CD4-positive, alpha-beta T cell treated with Interleukin-17A for 1 hour (primary cell): Measurements from ENCODE around the gene SETD4.
"Not testable (repeated sequence)": the region's sequence is repeated elsewhere in the genome, so short reads cannot be mapped to it uniquely, and the experiment has no call there.

Experiments
- DNase-seq: peaks from one replicate; pipeline ENCODE4 v3.0.0-alpha.2; 2020

SETD4 gene

DNA sequence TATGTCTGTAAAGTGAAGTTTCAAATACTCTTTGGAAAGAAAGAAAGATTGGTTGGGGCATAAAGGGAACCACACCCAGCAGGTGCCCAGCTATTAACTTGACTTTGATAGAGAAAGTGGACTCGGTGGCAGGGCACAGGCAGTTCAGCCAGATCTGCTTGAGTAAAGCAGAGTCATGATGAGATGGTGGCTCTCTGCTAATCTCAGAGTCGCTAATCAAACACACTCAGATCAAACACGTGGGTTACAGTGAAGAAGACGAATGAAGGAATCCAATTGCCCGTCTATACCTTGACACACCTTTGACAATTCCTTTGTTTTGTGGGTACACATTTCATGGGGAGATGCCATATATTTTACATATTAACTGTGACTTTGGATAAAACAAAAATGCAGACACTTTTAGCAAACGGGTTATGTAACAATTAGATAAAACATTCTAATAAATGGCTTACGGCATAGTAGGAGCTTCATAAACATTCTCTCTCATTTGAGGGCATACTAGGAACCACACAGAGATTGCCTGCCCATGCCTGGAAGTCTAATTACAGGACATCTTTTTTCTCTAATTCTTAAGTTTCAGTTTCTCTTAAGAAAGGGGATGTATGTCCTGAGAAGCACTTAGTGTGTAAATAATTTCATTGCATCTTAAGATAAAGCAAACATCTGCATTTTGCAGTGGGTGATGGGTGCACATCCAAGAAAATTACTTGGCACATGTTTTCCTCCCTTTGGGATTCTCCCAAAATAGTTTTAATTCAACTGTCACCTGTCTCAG lies 16.7 kb upstream of the SETD4 start:
- no peak for DNase-seq

DNA sequence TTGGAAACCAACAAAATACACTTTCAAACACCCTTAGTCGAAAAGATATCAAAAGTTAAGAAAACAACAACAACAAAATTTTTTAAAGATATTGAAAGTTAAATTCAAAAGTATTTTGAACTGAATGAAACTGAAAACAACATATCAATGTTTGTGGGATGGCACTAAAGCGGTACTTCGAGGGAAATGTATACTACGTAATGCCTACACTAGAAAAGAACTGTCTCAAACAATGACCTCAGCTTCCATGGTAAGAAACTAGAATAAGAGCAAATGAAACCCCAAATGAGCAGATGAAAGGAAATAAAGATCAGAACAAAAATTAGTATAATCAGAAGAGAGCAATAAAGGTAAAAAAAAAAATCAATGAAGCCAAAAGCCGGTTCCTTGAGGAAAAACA lies 15.6 kb upstream of the SETD4 start:
- DNase-seq = no peak

DNA sequence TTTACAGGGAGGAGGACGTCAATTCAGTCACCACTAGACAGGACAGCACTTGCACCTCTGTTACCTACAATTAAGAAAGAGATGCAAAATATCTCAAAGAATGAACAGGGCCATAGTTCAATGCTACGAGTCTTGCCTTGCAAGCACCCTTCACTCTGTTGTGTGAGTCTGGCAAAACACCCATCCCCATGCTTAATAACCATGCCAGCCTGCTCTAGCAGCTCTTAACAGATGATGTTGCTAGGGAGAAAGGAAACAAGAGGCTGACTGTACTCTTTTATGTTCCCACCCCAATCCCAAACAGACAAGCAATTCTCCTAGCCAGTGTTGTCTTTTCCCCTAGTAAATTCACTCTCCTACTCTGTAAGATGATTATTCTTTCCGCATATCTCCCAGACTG lies 14.8 kb upstream of the SETD4 start:
- no peak for DNase-seq

DNA sequence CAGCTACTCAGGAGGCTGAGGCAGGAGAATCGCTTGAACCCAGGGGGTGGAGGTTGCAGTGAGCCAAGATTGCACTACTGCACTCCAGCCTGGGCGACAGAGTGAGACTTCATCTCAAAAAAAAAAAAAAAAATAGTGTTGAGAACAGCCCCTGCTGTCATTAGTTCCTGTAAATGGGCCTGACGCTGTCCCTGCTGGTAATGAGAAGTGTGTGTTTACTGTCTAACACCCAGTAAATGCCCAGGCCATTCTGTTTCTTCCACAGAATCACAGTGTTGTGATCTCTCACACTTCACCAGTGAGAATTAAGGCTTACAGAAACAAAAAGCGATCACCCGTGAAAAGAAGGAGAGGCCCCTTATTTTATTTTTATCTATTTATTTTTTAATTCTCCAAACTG lies 13.6 kb upstream of the SETD4 start:
- DNase-seq = not testable (repeated sequence)

DNA sequence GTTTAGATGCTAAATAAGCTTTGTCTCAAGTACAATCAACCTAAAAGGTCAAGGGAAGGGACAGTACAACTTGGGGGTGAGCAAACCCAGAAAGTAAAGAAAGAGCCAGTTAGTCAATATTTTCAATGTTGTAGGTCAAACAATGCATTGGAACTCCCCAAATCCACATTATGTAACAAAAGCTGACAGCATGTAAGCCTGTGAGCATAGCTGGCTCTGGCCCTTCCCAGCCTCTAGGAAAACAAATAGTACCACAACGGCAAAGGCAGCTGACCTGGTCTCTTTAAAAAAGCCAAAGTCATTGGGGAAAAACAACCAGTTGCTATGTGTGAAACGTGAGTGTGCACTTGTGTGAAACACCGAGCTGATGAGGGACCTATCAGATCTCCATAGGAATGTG lies 12.9 kb upstream of the SETD4 start:
- DNase-seq = no peak

DNA sequence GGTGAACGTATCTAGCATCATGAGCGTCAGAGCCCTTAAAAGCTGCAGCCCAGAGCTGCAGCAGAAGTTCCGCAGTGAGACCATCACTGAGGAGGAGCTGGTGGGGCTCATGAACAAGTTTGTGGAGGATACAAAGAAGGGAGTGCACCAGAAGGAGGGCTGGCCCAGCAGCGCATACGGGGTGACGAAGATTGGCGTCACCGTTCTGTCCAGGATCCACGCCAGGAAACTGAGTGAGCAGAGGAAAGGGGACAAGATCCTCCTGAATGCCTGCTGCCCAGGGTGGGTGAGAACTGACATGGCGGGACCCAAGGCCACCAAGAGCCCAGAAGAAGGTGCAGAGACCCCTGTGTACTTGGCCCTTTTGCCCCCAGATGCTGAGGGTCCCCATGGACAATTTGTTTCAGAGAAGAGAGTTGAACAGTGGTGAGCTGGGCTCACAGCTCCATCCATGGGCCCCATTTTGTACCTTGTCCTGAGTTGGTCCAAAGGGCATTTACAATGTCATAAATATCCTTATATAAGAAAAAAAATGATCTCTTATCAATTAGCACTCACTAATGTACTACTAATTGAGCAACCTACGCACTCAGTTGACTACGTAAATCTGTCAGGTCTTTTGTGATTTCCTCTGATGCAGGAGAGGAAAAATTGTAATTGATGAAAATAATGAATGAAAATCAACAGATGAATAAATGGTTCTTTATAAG lies 12.3 kb upstream of the SETD4 start:
- DNase-seq = no peak

DNA sequence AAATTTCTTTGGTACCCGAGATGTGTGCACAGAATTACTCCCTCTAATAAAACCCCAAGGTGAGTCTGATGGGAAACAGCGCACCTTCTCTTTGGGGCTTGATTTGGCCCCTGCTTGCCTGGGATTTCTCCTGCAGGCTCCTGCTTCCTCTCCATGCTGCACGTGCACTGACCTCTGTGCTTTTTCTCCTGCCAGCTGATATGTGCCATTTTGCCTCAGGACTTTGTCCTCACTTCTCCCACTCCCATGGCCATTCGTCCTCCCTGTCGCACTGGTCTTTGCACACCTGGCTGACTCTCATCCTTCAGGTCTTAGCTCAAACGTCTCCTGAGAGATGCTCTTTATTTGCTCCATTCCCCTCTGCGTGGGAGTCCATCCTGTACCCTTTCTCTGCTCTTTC lies 10.7 kb upstream of the SETD4 start:
- DNase-seq = no peak

DNA sequence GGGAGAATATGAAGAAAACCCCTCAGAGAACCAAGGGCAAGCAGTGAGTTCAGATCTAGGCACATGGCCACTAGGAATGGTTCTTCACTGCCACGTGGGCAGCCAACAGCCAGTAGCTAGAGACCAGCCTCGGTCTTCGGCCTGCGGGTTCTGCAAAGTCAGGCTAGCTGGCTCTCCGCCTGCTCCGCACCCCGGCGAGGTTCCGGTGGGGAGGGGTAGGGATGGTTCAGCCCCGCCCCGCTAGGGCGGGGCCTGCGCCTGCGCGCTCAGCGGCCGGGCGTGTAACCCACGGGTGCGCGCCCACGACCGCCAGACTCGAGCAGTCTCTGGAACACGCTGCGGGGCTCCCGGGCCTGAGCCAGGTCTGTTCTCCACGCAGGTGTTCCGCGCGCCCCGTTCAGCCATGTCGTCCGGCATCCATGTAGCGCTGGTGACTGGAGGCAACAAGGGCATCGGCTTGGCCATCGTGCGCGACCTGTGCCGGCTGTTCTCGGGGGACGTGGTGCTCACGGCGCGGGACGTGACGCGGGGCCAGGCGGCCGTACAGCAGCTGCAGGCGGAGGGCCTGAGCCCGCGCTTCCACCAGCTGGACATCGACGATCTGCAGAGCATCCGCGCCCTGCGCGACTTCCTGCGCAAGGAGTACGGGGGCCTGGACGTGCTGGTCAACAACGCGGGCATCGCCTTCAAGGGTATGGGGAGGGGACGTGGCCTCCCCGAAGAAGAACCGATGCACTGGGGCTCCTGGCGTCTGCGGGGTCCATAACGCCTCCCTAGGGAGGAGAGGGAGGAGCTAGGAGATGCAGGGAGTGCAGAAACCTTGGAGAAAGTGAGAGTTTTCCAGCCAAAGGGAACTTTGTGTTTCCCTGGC lies 9.6 kb upstream of the SETD4 start, which contains the start of gene CBR1:
CBR1 (plus strand) TSS at position 312 of the 871 bp plus-strand sequence; CDS start at position 404, 92 bp downstream.
- peak; percentile 93 for DNase-seq

DNA sequence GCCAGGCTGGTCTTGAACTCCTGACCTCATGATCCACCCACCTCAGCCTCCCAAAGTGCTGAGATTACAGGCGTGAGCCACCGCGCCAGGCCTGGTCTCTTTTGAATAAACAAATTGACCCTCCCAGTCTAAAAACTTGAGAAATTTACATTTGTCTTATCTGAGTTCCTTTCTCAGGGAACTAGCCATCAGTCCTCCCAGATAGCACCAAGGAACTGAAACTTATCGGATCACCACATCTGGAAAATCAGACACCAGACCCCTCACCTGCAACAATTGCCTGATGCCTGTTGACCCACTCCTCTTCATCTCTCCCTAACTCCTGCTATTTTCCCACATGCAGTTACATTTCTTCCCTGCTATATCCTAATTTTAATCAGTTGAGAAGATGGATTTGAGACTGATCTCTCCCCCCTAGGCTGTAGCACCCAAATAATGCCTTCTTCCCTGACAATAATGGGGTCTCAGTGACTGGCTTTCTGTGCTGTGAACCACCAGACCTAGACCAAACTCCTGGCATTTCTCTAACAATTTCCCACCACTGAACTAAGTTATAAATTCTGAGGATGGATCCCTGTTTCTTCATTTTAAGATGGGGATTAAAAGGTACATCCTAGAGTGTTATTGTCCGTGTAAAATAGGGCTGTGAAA lies 8.5 kb upstream of the SETD4 start:
- no peak for DNase-seq

DNA sequence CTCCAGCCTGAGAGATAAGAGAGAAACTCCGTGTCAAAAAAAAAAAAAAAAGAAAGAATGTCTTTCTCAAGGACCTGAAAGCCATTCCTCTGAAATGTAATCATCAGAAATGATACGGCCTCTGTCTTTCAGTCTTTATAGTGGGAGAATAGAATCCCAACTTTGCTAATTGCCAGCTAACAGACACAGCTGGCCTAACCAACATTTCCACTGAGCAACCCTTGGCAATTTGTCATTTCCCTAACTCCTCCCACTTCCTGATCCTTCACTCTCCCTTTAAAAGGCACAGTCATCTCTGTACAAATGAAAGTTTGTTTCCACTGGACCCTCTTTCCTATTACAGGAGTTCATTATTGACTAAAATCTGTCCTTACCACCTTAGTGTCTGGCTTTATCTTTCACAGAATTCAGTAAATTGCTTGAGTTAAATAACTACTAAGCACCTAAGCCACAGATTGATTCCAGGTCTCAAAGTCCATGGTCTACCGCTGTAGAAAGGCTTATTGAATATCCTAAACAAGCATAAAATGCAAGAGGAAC lies 5.2 kb upstream of the SETD4 start:
- no peak for DNase-seq

DNA sequence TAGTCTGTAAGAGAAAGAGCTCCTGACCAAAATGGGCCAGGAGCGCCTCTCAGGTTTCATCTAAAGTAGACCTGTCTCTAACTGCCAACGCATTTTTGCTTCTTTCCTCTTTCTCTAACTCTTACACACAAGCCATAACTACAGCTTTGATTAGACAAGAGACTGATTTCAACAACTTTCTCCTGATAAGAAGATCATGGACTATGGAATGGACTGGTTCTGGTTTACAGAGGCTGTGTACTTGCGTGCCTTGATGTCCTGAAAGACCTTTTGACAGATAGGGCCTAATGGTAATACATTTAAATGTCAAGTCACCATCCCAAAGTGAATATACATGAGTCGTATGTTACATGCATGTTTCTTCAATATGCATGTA lies 3.7 kb upstream of the SETD4 start:
- no peak for DNase-seq

DNA sequence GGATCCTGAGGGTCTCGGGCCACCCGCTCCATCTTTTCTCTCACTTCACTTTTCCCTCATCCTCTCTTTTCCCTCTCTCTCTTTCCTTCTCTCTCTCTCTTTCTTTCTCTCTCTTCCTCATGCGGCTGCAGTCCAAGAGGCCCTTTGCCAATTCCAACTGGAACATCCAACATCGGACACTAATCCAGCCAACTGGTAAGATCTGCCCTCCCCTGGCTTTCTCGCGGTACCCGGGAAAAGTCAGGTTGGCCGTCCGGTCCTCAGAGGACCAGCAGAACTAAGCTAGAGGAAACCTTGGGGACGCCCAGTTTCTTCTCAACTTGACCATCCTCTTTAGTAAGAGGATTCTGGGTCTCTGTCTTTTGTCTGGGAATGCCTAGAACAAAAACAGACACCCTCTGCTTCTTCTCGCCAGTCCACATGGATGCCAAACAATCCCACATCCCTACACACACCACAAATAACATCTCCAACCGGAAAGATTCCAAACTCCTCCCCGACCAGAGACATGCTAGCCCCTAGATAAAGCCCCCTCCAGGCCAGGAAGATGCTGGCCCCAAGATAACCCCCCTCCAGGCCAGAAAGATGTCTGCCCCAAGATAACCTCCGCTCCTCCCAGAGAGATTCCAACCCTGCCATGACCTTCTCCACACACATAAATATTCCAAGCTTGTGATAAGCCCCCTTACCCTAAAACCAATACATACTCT lies 3.2 kb upstream of the SETD4 start:
- no peak for DNase-seq

DNA sequence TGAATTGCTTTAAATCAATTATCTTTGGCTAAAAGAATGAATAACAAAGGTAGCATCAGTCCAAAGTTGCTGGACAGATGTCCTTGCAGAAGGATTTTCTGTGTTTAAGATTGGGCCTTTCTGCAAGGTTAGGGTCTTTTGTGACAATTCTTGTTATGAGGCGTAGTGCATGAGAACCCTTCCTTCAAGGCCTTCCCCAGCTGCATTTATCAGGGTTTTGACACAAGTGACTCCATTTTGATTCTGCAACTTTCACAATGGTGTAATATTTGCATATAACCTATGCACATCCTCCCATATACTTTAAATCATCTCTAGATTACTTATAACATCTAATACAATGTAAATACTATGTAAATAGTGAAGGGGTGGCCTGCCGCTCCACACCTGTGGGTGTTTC lies 1.1 kb upstream of the SETD4 start:
- DNase-seq = no peak

DNA sequence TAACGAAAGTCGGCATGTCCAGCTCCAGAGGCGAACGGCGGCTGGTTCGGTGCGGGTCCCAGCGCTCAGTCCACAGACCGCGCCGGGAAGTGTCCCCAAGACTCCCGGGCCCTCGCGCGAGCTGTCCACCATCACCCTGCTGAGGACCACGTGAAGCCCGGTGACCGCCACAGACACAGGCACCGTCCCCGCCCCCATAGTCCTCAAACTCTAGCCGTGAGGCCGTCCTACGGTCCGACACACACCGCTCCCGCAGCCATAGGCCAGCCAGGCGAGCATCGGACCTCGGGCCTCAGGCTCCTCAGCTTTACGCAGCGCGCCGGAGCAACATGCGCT lies 535 bp downstream of the SETD4 start:
- no peak for DNase-seq

DNA sequence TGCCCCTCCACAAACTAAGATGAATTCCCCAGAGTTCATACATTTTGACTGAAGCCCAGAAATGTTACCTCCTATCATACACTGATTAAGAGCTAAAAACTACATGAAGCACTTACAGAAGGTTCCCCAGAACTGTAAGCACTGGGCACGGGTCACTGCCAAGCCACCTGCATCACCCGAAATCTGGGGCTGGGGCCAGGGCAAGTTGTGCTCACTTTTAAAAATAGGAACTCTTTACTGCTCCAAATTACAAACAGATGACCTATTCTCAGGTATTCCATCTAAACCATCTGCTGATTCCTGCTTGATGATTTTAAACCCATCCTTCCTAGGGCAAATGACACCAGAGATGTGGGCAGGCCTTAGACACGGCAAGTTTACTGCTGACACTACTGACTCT lies 4.8 kb downstream of the SETD4 start:
- no peak for DNase-seq

DNA sequence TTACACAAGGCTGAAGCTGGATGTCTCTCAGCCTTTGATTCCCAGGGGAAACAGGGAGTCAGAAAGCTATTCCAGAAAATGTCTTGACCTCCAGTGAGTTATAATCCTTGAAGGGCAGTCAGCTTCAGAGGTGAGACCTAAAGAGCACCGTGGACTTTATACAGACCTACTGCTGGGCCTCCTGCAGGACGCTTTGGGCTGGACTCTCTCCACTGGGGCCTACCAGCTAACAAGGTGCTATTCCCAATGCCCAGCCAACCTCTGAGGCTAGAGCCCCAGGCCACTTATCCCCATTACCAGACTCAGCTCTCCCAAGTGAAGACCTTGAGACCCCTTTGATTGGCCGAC lies 6.6 kb downstream of the SETD4 start:
- no peak for DNase-seq

DNA sequence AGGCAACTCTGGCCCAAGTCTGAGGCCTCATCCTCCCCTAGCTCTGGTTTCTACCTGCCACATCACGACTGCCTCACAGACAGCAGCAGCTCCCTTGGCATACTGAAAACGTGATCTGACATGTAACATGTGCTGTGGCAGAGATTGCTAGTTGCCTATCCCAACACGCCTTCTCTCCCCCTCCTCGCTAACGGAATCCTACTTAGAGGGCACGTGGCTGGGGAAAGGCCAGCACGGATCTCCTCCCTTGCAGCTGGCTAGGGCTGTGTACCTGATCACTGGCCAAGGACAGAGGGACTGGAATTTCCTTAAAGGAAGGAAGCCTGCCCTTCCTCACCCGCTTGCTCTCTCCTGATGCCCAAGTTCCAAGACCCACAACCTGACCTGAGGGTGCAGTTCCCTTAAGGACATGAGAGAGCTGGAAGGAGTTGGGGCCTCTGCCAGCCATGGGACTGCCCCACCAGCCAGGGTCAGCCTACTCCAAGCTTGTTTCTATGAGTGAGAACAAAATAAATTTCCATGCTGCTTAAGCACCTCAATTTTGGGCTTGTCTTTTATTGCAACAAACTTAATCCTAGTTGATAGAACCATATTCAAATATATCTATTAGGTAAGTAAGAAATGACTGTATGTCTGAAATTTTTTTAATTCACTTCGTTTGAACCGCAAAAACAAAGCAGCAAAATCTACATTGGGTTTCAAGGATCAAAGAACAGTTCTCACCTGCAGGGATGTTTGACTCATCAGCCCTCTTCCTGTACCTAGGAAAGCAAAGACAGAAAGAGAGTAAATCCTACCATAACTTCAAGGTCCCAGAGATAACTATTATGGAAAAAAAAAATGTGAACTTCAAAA lies 7.2 kb downstream of the SETD4 start:
- DNase-seq = no peak

DNA sequence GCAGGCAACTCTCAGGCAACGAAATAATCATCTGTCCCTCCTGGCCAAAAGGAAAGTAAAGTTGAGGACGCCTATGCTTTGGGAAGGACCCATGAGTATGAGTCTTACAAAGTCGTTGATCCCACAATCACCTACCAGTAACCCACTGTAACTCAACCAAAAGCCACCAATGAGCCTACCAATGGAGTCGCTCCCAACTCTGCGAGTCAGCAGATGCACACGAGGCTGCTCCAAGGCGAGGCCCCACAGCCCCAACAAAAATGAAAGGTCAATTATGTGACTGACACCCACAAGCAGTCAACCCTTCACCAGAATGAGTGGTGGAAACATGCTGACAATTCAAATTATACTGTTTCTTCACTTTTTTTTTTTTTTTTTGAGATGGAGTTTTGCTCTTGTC lies 12.0 kb downstream of the SETD4 start:
- no peak for DNase-seq

DNA sequence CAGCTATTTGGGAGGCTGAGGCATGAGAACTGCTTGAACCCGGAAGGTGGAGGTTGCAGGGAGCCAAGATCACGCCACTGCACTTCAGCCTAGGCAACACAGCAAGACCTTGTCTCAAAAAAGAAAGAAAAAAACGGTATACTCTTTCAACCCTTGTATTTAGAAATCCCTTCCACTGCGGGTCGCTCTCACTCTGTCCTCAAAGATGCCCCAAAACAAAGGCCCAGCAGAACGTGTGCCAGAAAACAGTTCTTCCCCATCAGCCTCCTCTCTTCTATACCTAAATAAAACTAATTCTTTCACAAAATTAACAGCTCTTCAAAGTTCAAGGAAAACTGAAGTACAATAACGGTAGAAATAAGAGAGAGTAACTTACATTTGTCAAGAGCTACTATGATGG lies 13.2 kb downstream of the SETD4 start:
- DNase-seq = no peak

DNA sequence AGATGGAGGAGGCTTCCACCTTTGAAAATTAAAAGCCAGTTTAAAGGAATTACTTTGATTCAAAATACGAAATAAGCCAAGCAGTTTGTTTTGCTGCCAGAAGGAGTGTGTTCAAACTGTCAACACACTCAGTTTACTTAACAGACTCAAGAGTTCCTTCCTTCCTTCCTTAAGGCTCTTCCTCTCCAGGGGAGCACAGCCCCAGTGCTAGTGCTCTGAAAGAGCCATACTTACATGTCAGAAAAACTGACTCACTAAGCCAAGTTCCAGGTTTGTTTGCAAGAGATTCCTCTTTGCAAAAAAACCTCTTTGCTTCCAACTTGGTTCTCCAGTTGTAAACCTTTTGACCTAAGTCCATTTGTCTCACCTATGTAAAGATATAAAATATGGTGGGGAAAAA lies 14.3 kb downstream of the SETD4 start:
- no peak for DNase-seq

DNA sequence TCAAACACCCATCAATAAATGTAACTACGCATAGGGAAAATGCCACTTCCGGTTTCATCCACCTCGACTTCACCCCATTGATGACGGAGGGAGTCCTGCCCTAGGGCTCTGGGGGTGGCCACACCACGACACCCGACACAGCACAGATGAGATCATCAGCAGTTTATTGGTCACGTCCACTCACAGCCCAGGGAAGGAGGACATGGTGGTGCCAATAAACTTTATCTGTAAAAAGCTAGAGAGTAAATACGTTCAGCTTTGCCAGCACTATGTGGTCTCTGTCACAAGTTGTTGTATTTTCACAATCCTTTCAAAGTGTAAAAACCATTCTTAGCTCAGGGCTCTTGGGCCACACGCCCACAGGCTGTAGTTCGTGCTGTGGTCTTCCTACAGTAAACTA lies 16.3 kb downstream of the SETD4 start:
- no peak for DNase-seq
